Measurements from ENCODE around the gene OLFM1.

OLFM1 gene

GRCh38 chr9:135167356-135167755 is 79.9 kb downstream of the OLFM1 start:
- Histone ChIP-seq H3K27ac (ENCODE audit: low read depth, low read length, severe bottlenecking) (no peak overlapping the region), H3K4me1 (ENCODE audit: control insufficient read depth, insufficient read depth, low read length, poor library complexity, severe bottlenecking) (no peaks in the 10 kb centered on the region), H3K4me3 (ENCODE audit: extremely low read depth, insufficient read depth, low read length, poor library complexity, severe bottlenecking) (no peak overlapping the region), H3K36me3 (ENCODE audit: control insufficient read depth, insufficient read depth, low read length) (no peaks in the 10 kb centered on the region), H3K9me3 (ENCODE audit: control insufficient read depth, low read length) (no peaks in the 10 kb centered on the region)
- WGBS, 2 experiments (ENCODE audit: insufficient coverage in 2 of 2), result 92 to 96% methylated on average over 12 of the region's 12 CpGs

GRCh38 chr9:135167849-135168655 is 80.6 kb downstream of the OLFM1 start:
- no peak overlapping the region for H3K27ac ChIP-seq (ENCODE audit: low read depth, low read length, severe bottlenecking)
- 90 to 91% methylated on average over 20 to 21 of the region's 23 CpGs for WGBS, 2 experiments (ENCODE audit: insufficient coverage in 2 of 2)
- H3K4me3 ChIP-seq (ENCODE audit: extremely low read depth, insufficient read depth, low read length, poor library complexity, severe bottlenecking), result no peak overlapping the region
- H3K36me3 ChIP-seq (ENCODE audit: control insufficient read depth, insufficient read depth, low read length), result no peaks in the 10 kb centered on the region
- no peaks in the 10 kb centered on the region for H3K4me1 ChIP-seq (ENCODE audit: control insufficient read depth, insufficient read depth, low read length, poor library complexity, severe bottlenecking)
- H3K9me3 ChIP-seq (ENCODE audit: control insufficient read depth, low read length), result no peaks in the 10 kb centered on the region

- no peaks in the 10 kb centered on the region for H3K9me3 ChIP-seq (ENCODE audit: control insufficient read depth, low read length)
- H3K4me1 ChIP-seq (ENCODE audit: control insufficient read depth, insufficient read depth, low read length, poor library complexity, severe bottlenecking), result no peaks in the 10 kb centered on the region
- no peak overlapping the region for H3K27ac ChIP-seq (ENCODE audit: low read depth, low read length, severe bottlenecking)
- H3K36me3 ChIP-seq (ENCODE audit: control insufficient read depth, insufficient read depth, low read length), result no peaks in the 10 kb centered on the region
- WGBS, 2 experiments (ENCODE audit: insufficient coverage in 2 of 2), result 82 to 84% methylated on average over 10 of the region's 10 CpGs
- no peak overlapping the region for H3K4me3 ChIP-seq (ENCODE audit: extremely low read depth, insufficient read depth, low read length, poor library complexity, severe bottlenecking)
Measured at GRCh38 chr9:135169709-135170226, 82.3 kb downstream of the OLFM1 start.

- Histone ChIP-seq H3K4me3 (ENCODE audit: extremely low read depth, insufficient read depth, low read length, poor library complexity, severe bottlenecking) (no peak overlapping the region), H3K36me3 (ENCODE audit: control insufficient read depth, insufficient read depth, low read length) (no peaks in the 10 kb centered on the region), H3K4me1 (ENCODE audit: control insufficient read depth, insufficient read depth, low read length, poor library complexity, severe bottlenecking) (no peaks in the 10 kb centered on the region), H3K27ac (ENCODE audit: low read depth, low read length, severe bottlenecking) (no peak overlapping the region), H3K9me3 (ENCODE audit: control insufficient read depth, low read length) (no peaks in the 10 kb centered on the region)
- WGBS, 2 experiments (ENCODE audit: insufficient coverage in 2 of 2), result 80 to 83% methylated on average over 13 to 14 of the region's 14 CpGs
Measured at GRCh38 chr9:135170535-135170934, 83.1 kb downstream of the OLFM1 start.

All from mesodermal cell (in vitro differentiated cells).